Measurements from ENCODE around the gene CAB39L. TPM values are rescaled to one million over a fixed set of nuclear protein-coding genes. Genes with fewer than 3 reads are reported as not detected.

Gene CAB39L
- total and polyA plus RNA-seq, 2 of the 4 experiments (the other 2 are of a cell fraction) = 8.5 to 16.7 TPM

DNA sequence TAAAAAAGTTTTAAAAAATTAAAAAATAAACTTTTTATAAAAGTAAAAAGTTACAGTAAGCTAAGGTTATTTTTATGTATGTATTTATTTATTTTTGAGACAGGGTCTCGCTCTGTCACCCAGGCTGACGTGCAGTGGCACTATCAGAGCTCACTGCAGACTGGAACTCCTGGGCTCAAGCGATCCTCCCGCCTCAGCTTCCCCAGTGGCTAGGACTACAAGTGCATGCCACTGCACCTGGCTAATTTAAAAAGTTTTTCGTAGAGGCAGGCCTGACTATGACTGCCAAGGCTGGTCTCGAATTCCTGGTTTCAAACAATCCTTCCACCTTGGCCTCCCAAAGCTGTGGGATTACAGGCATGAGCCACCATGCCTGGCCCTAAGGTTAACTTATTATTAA, 132.0 kb downstream of the CAB39L start:
- Histone ChIP-seq H3K56ac (ENCODE audit: extremely low read depth, insufficient read depth, low read length) (no peak overlapping the region), H2BK5ac (ENCODE audit: low read depth, low read length, poor library complexity, severe bottlenecking) (no peak overlapping the region), H3K4me3 (ENCODE audit: insufficient read depth, low read depth, low read length) (no peak overlapping the region), H2AK9ac (replicated peaks; ENCODE audit: low read depth, low read length, poor library complexity) (no peak overlapping the region), H3K4ac (ENCODE audit: low read depth, low read length) (peak overlapping the region; percentile 82), H2AFZ (replicated peaks; ENCODE audit: low read length, poor library complexity) (no peak overlapping the region), H3K23ac (ENCODE audit: low read depth, low read length) (no peak overlapping the region), H3K18ac (ENCODE audit: low read depth, low read length) (no peak overlapping the region), H4K8ac (ENCODE audit: low read depth in 2 of 2, low read length in 2 of 2) (no peak overlapping the region; a peak in 1 of 4 replicates), H3K4me1 (ENCODE audit: control insufficient read depth, insufficient read depth, low read length) (peaks cover 30% of the 10 kb centered on the region), H4K20me1 (ENCODE audit: insufficient read depth, low read length) (no peaks in the 10 kb centered on the region), H3K27me3 (ENCODE audit: control insufficient read depth, insufficient read depth, low read length) (no peaks in the 10 kb centered on the region), H2BK20ac (ENCODE audit: low read depth, low read length) (peak overlapping the region; percentile 28; the same call in 1 of the 2 replicates), H2AK5ac (ENCODE audit: low read depth, low read length) (peak overlapping the region; percentile 33; the same call in 1 of the 2 replicates), H3K4me2 (ENCODE audit: low read depth, low read length) (no peak overlapping the region), H2BK120ac (ENCODE audit: low read depth, low read length) (peak overlapping the region; percentile 86; the same call in 1 of the 2 replicates), H3K9me3 (ENCODE audit: control insufficient read depth, insufficient read depth, low read length) (no peaks in the 10 kb centered on the region), H3K9me1 (ENCODE audit: insufficient read depth, low read length) (peaks cover 30% of the 10 kb centered on the region), H4K91ac (ENCODE audit: insufficient read depth, low read depth, low read length) (peak overlapping the region; percentile 57; the same call in 1 of the 2 replicates), H3K27ac (ENCODE audit: insufficient read depth, low read length) (no peak overlapping the region; the same call in 1 of the 2 replicates), H3K79me1 (ENCODE audit: low read depth in 1 of 2, low read length in 2 of 2) (peaks cover 3 to 20% of the 10 kb centered on the region in 2 experiments; a peak in 2 of 4 replicates), H2BK15ac (ENCODE audit: low read depth, low read length) (peak overlapping the region; percentile 91; the same call in 2 of the 3 replicates), H4K5ac (ENCODE audit: low read depth, low read length) (no peak overlapping the region), H3K9ac (ENCODE audit: low read depth, low read length) (no peak overlapping the region), H3K14ac (replicated peaks; ENCODE audit: low read depth, low read length) (no peak overlapping the region), H3K36me3 (ENCODE audit: control insufficient read depth, insufficient read depth, low read length) (peaks cover 3% of the 10 kb centered on the region; the same call in 1 of the 2 replicates)
- BruUV-seq (replicated peaks) = no TSS peak
- no peak for DNase-seq
- WGBS, 2 experiments (ENCODE audit: extremely low coverage in 2 of 2, insufficient read length in 1 of 2) = 93% methylated on average over 2 of the region's 6 CpGs; no CpG with 5 or more reads in 1 of the 2 experiments
- ATAC-seq (ENCODE audit: low read depth) = no peak
- POLR2A ChIA-PET (ENCODE audit: unreplicated experiment) = no interaction called here
- CTCF ChIA-PET = interaction anchor here (0.6 kb wide), 1 partner anchor 124 kb away, joined by 5 read pairs; no protein-coding TSS in a partner anchor
- intact Hi-C loops (cut with micrococcal nuclease) = loop anchor here (5.0 kb wide), 2 partner anchors 45 to 60 kb away; no protein-coding TSS in a partner anchor
- dilution Hi-C loops (cut with HindIII; ENCODE audit: low sequenced_read_pairs, unreplicated experiment) = no loop called here
- TF ChIP-seq, protein P1, sequence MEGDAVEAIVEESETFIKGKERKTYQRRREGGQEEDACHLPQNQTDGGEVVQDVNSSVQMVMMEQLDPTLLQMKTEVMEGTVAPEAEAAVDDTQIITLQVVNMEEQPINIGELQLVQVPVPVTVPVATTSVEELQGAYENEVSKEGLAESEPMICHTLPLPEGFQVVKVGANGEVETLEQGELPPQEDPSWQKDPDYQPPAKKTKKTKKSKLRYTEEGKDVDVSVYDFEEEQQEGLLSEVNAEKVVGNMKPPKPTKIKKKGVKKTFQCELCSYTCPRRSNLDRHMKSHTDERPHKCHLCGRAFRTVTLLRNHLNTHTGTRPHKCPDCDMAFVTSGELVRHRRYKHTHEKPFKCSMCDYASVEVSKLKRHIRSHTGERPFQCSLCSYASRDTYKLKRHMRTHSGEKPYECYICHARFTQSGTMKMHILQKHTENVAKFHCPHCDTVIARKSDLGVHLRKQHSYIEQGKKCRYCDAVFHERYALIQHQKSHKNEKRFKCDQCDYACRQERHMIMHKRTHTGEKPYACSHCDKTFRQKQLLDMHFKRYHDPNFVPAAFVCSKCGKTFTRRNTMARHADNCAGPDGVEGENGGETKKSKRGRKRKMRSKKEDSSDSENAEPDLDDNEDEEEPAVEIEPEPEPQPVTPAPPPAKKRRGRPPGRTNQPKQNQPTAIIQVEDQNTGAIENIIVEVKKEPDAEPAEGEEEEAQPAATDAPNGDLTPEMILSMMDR (conservative IDR thresholded peaks at IDR 0.05; ENCODE audit: low read depth, low read length) = no peak
- in situ Hi-C loops (cut with MboI; ENCODE audit: low sequenced_read_pairs) = no loop called here
